Occipital lobe (tissue), 2 donors: Measurements from ENCODE around the gene WNT10A. TPM values are rescaled to one million over a fixed set of nuclear protein-coding genes. Genes with fewer than 3 reads are reported as not detected.

Experiments
- DNase-seq: peaks from one replicate; lab custom pipeline; 2025; lab: John Stamatoyannopoulos, UW
- total RNA-seq: library from RNA; depleted of rRNA; stranded (reverse); fragments of >200 nt; gene quantifications from one replicate; pipeline ENCODE4 v1.2.3, GENCODE V29; 2014

WNT10A gene
- total RNA-seq, 1 donor from 2014 or later: not detected

GRCh38 chr2:218876562-218877219 lies 4.0 kb upstream of the WNT10A start:
- peak; percentile 50 for DNase-seq

DNA sequence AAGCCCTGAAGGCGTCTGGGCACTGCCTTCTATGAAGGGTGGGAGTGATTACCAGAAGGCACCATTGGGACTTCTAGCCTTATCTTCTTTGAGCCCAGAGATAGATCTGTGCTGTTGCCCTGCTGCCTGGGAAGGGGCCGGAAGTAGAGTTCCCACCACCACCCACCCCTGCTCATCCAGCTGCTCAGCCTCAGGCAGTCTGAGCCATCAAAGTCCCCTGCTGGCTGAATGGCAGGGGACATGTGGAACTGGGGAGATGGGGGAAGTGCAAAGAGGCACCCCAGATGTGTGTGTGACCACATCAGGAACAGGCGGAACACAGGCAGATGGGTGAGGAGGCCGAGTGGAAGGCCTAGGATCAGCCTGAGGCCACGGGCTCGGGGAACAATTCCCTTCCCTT lies 3.3 kb upstream of the WNT10A start:
- DNase-seq: no peak

- no peak for DNase-seq
These were observed 2.8 kb upstream of the WNT10A start for GRCh38 chr2:218877891-218878290.

GRCh38 chr2:218878486-218878885 lies 2.2 kb upstream of the WNT10A start:
- no peak for DNase-seq

GRCh38 chr2:218878926-218879761 lies 1.5 kb upstream of the WNT10A start:
- DNase-seq: no peak

DNA sequence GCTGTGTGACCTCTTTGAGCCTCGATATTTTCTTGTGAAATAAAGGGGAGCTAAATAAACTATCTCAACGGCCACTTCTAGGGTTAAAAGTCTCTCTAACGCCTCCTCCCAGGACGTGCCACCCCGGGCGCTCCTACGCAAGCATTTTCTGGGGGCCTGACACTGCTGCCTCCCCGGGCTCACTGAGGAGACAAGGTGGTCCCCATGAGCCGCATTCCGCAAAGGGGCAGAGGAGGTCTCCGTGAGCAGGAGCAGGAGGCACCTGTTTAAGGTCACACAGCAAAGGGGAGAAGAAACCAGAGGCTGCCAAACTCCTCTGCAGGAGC lies 913 bp upstream of the WNT10A start:
- DNase-seq: no peak

- no peak for DNase-seq
These were observed 375 bp downstream of the WNT10A start for GRCh38 chr2:218880859-218881594.

DNA sequence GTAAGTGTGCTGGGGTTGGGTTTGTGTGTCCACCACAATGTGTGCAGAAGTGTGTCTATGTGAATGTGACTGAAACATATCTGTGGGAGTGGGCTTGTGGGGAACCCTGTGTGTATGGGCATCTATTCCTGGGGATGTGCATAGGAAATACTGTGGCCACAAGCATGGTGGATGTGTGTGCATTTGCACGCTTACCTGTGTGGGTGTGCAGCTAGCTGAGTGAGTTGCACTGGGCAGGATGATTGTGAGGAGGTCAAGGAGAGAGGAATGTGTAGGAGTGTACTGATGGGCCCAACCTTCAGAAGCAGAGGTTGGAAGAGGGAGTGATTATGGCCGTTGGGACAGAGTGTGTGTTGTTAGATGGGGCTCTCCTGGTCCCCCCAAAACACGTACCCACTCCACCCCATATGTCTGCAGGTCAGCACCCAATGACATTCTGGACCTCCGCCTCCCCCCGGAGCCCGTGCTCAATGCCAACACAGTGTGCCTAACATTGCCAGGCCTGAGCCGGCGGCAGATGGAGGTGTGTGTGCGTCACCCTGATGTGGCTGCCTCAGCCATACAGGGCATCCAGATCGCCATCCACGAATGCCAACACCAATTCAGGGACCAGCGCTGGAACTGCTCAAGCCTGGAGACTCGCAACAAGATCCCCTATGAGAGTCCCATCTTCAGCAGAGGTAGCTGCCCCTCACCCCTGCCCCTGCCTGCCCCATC lies 1.2 kb downstream of the WNT10A start:
- no peak for DNase-seq

DNA sequence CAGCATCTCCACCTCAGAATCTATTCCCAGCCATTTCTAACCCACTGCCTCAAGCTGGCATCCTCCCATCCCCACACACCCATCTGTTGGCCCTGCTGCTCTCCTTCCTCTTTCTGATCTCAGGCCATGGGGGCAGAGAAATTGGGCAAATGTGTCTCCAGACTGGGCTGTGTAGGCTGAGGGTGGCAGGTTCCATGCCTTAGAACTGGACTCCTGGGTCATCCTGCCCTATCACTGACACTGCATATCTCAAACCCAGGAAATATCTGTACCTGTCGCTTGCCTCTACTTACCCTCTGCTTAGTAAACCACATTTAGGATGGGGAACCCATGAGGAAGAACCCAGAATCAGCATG lies 1.8 kb downstream of the WNT10A start:
- no peak for DNase-seq

DNA sequence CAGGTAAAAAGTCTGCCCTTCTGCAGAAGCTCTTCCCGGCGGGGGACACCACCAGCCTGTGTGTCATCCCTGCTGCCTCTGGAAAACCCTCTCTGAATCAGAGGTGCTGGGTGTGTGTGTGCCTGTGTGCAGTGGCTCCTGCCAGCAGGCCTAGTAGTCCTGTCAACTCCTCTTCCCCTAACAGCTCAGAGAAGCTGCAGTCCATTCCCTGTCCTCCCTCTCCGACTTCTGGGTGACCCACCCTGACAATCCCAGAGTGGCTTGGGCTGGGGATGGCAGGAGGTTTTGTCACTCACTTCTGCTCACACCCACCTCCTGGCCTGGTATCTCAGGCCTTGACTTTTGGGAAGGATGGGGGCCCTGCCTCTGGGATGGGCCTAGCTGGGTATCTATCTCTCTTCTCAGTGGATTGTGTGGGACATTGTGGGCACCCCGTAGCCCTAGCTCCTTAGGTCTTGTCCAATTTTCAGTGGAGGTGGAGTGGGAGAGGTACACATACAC lies 2.3 kb downstream of the WNT10A start:
- no peak for DNase-seq

DNA sequence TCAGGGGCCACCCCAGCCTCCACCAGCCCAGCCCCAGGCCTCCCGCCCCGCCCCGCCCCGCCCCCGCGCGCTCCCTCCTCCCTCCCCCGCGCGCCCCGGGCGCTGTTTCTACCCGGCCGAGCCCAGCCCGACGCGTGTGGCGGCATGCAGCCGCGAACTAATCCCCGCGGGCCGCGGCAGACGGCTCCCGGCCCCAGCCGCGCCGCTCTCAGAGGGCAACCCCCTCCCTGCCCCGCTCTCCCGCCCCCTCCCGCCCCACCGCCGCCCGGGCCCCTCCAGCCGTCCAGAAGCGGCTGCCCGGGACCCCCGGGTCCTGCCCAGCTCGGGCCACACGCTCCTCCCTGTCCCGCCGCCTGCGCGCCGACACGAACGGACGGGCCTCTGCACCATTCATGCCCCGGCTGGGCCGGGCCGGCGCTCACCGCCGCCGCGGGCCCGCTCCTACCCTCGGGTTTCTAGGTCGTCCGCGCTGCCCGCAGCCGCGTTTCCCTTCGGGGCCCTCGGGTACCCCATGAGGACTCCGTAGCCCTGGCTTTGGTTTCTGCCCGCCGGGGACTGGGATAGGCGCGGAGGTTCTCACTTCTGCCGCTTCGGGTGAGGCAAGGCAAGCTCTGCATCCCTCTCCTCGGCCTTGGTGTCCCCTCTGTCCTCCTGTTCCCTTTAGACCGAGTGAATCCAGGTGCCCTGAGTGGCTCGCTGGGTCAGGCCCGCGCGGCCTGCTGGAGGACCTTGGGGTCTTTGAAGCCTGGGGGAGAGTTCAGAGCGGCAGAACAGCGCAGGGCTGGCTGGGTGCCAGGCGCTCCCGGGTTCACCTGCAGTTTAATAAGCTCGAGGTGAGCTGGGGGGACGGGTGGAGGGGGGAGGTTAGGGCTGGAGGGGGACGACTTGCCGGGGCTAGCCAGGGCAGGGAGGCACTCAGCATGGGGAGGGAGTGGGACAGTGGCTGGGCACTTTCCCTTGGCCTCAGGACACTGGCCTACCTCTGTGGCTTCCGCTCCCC lies 3.1 kb downstream of the WNT10A start:
- DNase-seq: no peak

DNA sequence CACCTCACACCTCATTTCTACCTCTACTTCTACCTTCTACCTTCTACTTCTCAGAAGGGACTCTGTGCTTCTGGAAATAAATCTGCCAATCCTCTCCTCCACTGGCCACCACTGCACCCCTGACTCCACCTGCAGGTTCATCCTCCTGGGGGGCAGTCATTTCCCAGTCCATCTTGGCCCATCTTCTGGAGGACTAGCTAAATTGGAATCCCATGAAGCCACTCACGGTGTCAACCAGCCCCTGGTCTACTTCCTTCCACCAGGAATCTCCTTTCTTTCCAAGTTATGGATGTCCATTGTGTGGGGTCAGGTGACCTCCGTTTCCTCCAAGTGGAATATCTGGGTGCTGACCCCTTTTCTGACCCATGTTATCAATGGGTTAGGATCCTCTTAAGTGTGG lies 3.9 kb downstream of the WNT10A start:
- DNase-seq: no peak

DNA sequence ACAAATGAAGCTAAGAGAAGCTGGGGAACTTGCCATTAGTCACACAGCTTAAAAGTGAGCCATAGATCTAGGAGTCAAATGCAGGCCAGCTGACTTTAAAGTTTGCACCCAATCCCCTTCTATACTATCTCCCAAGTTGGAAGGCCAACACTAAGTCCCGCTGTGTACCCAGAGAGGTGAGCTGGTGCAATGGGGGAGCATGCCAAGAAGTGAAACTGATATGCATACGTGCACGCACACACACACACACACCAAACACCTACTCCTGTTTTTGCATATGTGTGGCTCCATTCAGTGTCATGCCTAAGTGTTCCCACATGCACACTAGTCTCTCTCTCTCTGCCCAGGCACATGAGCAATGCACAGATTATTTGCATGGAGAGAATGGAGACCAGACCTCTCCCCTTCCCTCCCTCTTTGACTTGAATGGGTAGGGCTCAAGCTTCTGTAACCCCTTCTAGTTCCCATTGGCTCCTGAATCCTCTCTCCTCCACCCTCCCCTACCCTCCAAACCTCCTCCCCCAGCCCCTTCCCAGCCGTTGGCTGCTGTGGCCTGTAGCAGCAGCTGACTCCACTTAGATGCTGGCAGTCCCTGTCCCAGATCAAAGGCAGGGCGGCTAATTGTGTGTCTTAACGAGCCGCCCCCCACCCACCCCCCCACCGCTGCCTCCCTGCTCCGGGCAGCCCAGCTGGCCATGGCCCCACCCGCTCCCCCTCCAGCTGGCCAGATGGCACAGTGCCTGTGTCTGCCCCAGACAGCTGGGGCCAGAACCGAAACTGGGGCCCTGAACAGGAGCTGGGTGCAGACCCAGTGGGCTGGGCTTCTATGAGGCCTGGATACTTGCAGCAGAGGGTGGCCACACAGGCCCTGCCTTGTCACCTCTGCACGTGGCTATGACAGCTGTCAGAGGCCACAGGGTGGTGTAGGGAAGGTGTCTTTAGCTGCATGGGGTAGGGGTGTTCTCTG lies 5.6 kb downstream of the WNT10A start:
- DNase-seq: peak; percentile 41

DNA sequence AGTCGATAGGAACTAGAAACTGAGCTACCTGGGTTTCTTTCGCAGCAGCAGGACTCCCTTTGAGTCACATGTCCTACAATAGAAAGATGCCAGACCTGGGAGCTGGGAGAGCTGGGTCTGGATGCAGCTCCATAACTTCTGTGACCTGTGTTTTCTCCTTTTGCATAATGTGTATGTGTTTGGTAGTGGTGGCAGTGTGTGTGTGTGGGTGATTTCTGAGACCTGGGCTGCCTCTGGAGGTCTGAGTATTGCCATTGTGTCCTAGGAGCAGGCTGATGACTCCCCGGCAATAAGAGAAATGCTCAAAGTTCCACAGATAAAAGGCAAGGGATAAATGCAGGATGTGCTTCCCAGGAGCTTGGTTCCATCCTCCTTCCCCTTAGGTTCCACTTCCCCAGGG lies 6.4 kb downstream of the WNT10A start:
- DNase-seq: no peak

GRCh38 chr2:218888341-218888740 lies 7.7 kb downstream of the WNT10A start:
- no peak for DNase-seq

DNA sequence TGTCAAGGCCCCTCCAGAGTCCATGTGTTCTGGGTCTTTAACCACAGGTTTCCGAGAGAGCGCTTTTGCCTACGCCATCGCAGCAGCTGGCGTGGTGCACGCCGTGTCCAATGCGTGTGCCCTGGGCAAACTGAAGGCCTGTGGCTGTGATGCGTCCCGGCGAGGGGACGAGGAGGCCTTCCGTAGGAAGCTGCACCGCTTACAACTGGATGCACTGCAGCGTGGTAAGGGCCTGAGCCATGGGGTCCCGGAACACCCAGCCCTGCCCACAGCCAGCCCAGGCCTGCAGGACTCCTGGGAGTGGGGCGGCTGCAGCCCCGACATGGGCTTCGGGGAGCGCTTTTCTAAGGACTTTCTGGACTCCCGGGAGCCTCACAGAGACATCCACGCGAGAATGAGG lies 9.3 kb downstream of the WNT10A start:
- no peak for DNase-seq

GRCh38 chr2:218890369-218890768 lies 9.7 kb downstream of the WNT10A start:
- no peak for DNase-seq

- DNase-seq: no peak
These were observed 10.9 kb downstream of the WNT10A start for GRCh38 chr2:218891275-218892135.
